PC-3 (cell line): Measurements from ENCODE around the gene TMTC1. TPM values are rescaled to one million over a fixed set of nuclear protein-coding genes. Genes with fewer than 3 reads are reported as not detected.

Source experiments
- ATAC-seq: fragments of 200-7000 bp; cut with Tn5 transposase; 2 replicates; pipeline ENCODE4 v1.9.1; 2020; ENCODE audit warnings: mild to moderate bottlenecking, moderate library complexity
- BruUV-seq: library from RNA; stranded (reverse); fragments of 400-500 nt; replicated peaks from 2 replicates; lab custom pipeline; 2021; lab: Mats Ljungman, UMichigan
- CTCF ChIA-PET: fragments of 300-600 bp; sonication (Branson Sonifier 250); formaldehyde crosslinking; loops from one replicate; lab custom pipeline; 2022; ENCODE audit warnings: antibody characterized with exemption; lab: Charles Lee
- POLR2A ChIA-PET: fragments of 300-600 bp; sonication (Branson Sonifier 250); formaldehyde crosslinking; loops from one replicate; lab custom pipeline; 2022; ENCODE audit warnings: antibody characterized with exemption; ENCODE audit not compliant: unreplicated experiment; lab: Charles Lee
- DNase-seq: peaks from one replicate; pipeline ENCODE4 v3.0.0-alpha.2; 2015
- H2AFZ ChIP-seq: fragments of 300-600 bp; sonication (generic); 2 replicates; pipeline ENCODE4 v1.6.0; 2016; ENCODE audit warnings: antibody characterized with exemption, low read length
- H3F3A ChIP-seq: fragments of 300-600 bp; sonication (generic); one replicate; pipeline ENCODE4 v1.6.0; 2017; ENCODE audit warnings: antibody characterized with exemption, low read length, control low read depth, mild to moderate bottlenecking; ENCODE audit not compliant: unreplicated experiment
- H3K27ac ChIP-seq: fragments of 300-600 bp; sonication (generic); 2 replicates; pipeline ENCODE4 v1.5.1; 2016; ENCODE audit warnings: mild to moderate bottlenecking, low read length
- H3K27me3 ChIP-seq: fragments of 300-600 bp; sonication (generic); 2 replicates; pipeline ENCODE4 v1.6.1; 2016; ENCODE audit warnings: low read length, mixed read lengths
- H3K36me3 ChIP-seq: fragments of 300-600 bp; sonication (generic); 2 replicates; pipeline ENCODE4 v1.6.1; 2016; ENCODE audit warnings: low read depth, mixed run types, low read length, mixed read lengths
- H3K4me1 ChIP-seq: fragments of 300-600 bp; sonication (generic); 2 replicates; pipeline ENCODE4 v1.5.1; 2016; ENCODE audit warnings: low read length; ENCODE audit not compliant: insufficient read depth
- H3K4me2 ChIP-seq: fragments of 300-600 bp; sonication (generic); 2 replicates; pipeline ENCODE4 v1.6.0; 2016; ENCODE audit warnings: low read length
- H3K4me3 ChIP-seq: fragments of 300-600 bp; sonication (generic); 2 replicates; pipeline ENCODE4 v1.5.1; 2016; ENCODE audit warnings: mild to moderate bottlenecking, low read length, mixed read lengths
- H3K79me2 ChIP-seq: fragments of 300-600 bp; sonication (generic); 2 replicates; pipeline ENCODE4 v1.6.1; 2017; ENCODE audit warnings: low read length, mixed read lengths
- H3K9ac ChIP-seq: fragments of 300-600 bp; sonication (generic); 2 replicates; pipeline ENCODE4 v1.6.0; 2016; ENCODE audit warnings: mild to moderate bottlenecking, low read length
- H3K9me2 ChIP-seq: fragments of 300-600 bp; sonication (generic); replicated peaks from 2 replicates; pipeline ENCODE4 v1.6.1; 2016; ENCODE audit warnings: mixed run types, low read length, mixed read lengths
- H3K9me3 ChIP-seq: fragments of 300-600 bp; sonication (generic); 2 replicates; pipeline ENCODE4 v1.6.1; 2016; ENCODE audit warnings: low read length, mixed read lengths
- H4K20me1 ChIP-seq: fragments of 300-600 bp; sonication (generic); 2 replicates; pipeline ENCODE4 v1.6.1; 2016; ENCODE audit warnings: low read length, mixed read lengths
- CTCF ChIP-seq: fragments of 300-600 bp; sonication (generic); conservative IDR thresholded peaks from 2 replicates; pipeline ENCODE4 v1.5.1; 2017; ENCODE audit warnings: antibody characterized with exemption, low read depth, mild to moderate bottlenecking, low read length
- EZH2 ChIP-seq: fragments of 300-600 bp; sonication (generic); IDR thresholded peaks from one replicate; pipeline ENCODE4 v1.6.1; 2017; ENCODE audit warnings: antibody characterized with exemption, mild to moderate bottlenecking, low read length; ENCODE audit not compliant: unreplicated experiment
- EZH2phosphoT487 ChIP-seq: fragments of 300-600 bp; sonication (generic); IDR thresholded peaks from 2 replicates; pipeline ENCODE4 v1.6.1; 2018; ENCODE audit warnings: mild to moderate bottlenecking, antibody characterized with exemption, low read length, borderline replicate concordance
- intact Hi-C: fragments of 100-400 bp; cut with micrococcal nuclease; formaldehyde crosslinking; loops from 2 replicates; pipeline ENCODE4 v1.9.0; 2023
- total RNA-seq: library from RNA; depleted of rRNA; stranded (reverse); fragments of >200 nt; gene quantifications from 2 replicates; pipeline ENCODE4 v1.2.3, GENCODE V29; 2014

Gene TMTC1
- total RNA-seq, 1 experiment from 2014 or later = 5.8 TPM

- no peaks in the 10 kb centered on the region for H3K36me3 ChIP-seq
- H3K79me2 ChIP-seq = no peaks in the 10 kb centered on the region
- no peak overlapping the region for H3K27ac ChIP-seq
- H3K9me2 ChIP-seq = no peaks in the 10 kb centered on the region
- H3K9ac ChIP-seq = no peak overlapping the region
- no peaks in the 10 kb centered on the region for H3K4me1 ChIP-seq
- no peak overlapping the region for H3K4me2 ChIP-seq
- no peak overlapping the region for H3K4me3 ChIP-seq
- DNase-seq (no peak), ATAC-seq (no peak)
- BruUV-seq = no TSS peak
- H3K27me3 ChIP-seq = peaks cover 5% of the 10 kb centered on the region; the same call in 1 of the 2 replicates
- ChIA-PET POLR2A (no interaction called here), CTCF (no interaction called here)
- no peaks in the 10 kb centered on the region for H4K20me1 ChIP-seq
- intact Hi-C loops = no loop called here
- TF ChIP-seq EZH2phosphoT487 = no peak
- TF ChIP-seq EZH2 = no peak
- TF ChIP-seq CTCF = no peak
- H3F3A ChIP-seq = no peaks in the 10 kb centered on the region
- no peaks in the 10 kb centered on the region for H3K9me3 ChIP-seq
- H2AFZ ChIP-seq = no peak overlapping the region
These were observed 68.8 kb downstream of the TMTC1 start for GRCh38 chr12:29714966-29715365.

GRCh38 chr12:29713729-29714128, 70.0 kb downstream of the TMTC1 start:
- no peak for TF ChIP-seq CTCF
- TF ChIP-seq EZH2 = no peak
- BruUV-seq = no TSS peak
- POLR2A ChIA-PET = no interaction called here
- H4K20me1 ChIP-seq = no peaks in the 10 kb centered on the region
- H2AFZ ChIP-seq = no peak overlapping the region
- H3K36me3 ChIP-seq = no peaks in the 10 kb centered on the region
- H3F3A ChIP-seq = no peaks in the 10 kb centered on the region
- H3K4me3 ChIP-seq = no peak overlapping the region
- no peak overlapping the region for H3K9ac ChIP-seq
- H3K4me2 ChIP-seq = no peak overlapping the region
- H3K9me3 ChIP-seq = no peaks in the 10 kb centered on the region
- DNase-seq = no peak
- no peaks in the 10 kb centered on the region for H3K4me1 ChIP-seq
- CTCF ChIA-PET = no interaction called here
- intact Hi-C loops = no loop called here
- H3K27ac ChIP-seq = no peak overlapping the region
- no peak for ATAC-seq
- no peaks in the 10 kb centered on the region for H3K9me2 ChIP-seq
- H3K27me3 ChIP-seq = no peaks in the 10 kb centered on the region
- no peaks in the 10 kb centered on the region for H3K79me2 ChIP-seq

GRCh38 chr12:29711381-29711780, 72.4 kb downstream of the TMTC1 start:
- no peak overlapping the region for H2AFZ ChIP-seq
- DNase-seq (no peak), ATAC-seq (no peak)
- no peak for TF ChIP-seq EZH2phosphoT487
- TF ChIP-seq EZH2 = no peak
- no peak for TF ChIP-seq CTCF
- CTCF ChIA-PET = no interaction called here
- no peak overlapping the region for H3K27ac ChIP-seq
- H3K27me3 ChIP-seq = peaks cover 15% of the 10 kb centered on the region
- H3K36me3 ChIP-seq = no peaks in the 10 kb centered on the region
- no peak overlapping the region for H3K4me3 ChIP-seq
- no peak overlapping the region for H3K9ac ChIP-seq
- no peaks in the 10 kb centered on the region for H3K4me1 ChIP-seq
- no peaks in the 10 kb centered on the region for H3K79me2 ChIP-seq
- H3K9me2 ChIP-seq = no peaks in the 10 kb centered on the region
- POLR2A ChIA-PET = no interaction called here
- no peaks in the 10 kb centered on the region for H3K9me3 ChIP-seq
- no peak overlapping the region for H3K4me2 ChIP-seq
- no TSS peak for BruUV-seq
- H3F3A ChIP-seq = no peaks in the 10 kb centered on the region
- intact Hi-C loops = no loop called here
- H4K20me1 ChIP-seq = no peaks in the 10 kb centered on the region
